Ishikawa (cell line): ENCODE measurements around the gene KAT7.

Experiments
- CEBPB ChIP-seq: IDR thresholded peaks from 2 replicates; pipeline ENCODE4 v1.6.1; 2012
- CREB1 ChIP-seq: IDR thresholded peaks from 2 replicates; pipeline ENCODE4 v1.6.1; 2012; ENCODE audit warnings: low read depth
- EGR1 ChIP-seq: IDR thresholded peaks from 2 replicates; pipeline ENCODE4 v1.6.1; 2012
- EP300 ChIP-seq: IDR thresholded peaks from 2 replicates; pipeline ENCODE4 v1.6.1; 2012; ENCODE audit warnings: borderline replicate concordance
- FOXM1 ChIP-seq: IDR thresholded peaks from 2 replicates; pipeline ENCODE4 v1.6.1; 2012; ENCODE audit warnings: low read depth, borderline replicate concordance
- MAX ChIP-seq: IDR thresholded peaks from 2 replicates; pipeline ENCODE4 v1.6.1; 2012
- NFIC ChIP-seq: IDR thresholded peaks from 2 replicates; pipeline ENCODE4 v1.6.1; 2012
- RAD21 ChIP-seq: IDR thresholded peaks from 2 replicates; pipeline ENCODE4 v1.6.1; 2012; ENCODE audit warnings: low read depth
- TAF1 ChIP-seq: IDR thresholded peaks from 2 replicates; pipeline ENCODE4 v1.6.1; 2012; ENCODE audit warnings: low read depth, mild to moderate bottlenecking
- TCF12 ChIP-seq: IDR thresholded peaks from 2 replicates; pipeline ENCODE4 v1.6.1; 2012; ENCODE audit warnings: low read depth
- TEAD4 ChIP-seq: IDR thresholded peaks from 2 replicates; pipeline ENCODE4 v1.6.1; 2012
- USF1 ChIP-seq: IDR thresholded peaks from 2 replicates; pipeline ENCODE4 v1.6.1; 2012
- YY1 ChIP-seq: IDR thresholded peaks from 2 replicates; pipeline ENCODE4 v1.6.1; 2012; ENCODE audit warnings: low read depth
- ZBTB7A ChIP-seq: IDR thresholded peaks from 2 replicates; pipeline ENCODE4 v1.6.1; 2012; ENCODE audit warnings: low read depth
- TF ChIP-seq, protein P1 (sequence below): IDR thresholded peaks from 2 replicates; pipeline ENCODE4 v1.6.1; 2012; ENCODE audit warnings: low read depth, mild to moderate bottlenecking

The KAT7 gene

DNA sequence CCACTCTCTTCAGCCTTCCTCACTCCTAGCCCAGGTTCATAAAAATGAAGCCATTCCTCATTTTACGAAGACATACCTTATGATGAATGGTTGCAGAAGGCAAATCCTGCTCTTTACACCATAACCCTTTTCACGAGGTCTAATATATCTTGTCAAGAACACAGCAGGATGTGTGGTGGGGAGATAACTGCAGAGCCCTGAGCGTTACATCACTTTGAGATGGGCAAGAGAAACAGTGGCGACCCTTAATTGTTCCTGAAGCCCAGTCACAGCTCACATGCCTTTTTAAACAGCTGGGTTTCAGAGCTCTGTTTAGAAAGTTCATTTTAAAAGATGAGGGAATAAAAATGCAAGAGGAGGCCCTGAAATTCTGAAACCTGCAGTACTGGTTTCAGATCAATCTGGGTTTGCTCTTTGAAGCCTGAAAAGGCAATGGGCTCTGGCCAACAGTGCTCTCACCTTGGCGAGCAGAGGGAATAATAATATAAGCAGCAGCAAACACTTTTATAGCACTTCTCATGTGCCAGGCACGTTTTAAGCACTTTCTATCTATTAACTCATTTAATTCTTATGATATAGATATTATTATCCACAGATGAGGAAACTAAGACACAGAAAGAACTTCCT lies 27.4 kb upstream of the KAT7 start:
- TF ChIP-seq MAX: no peak
- no peak for TF ChIP-seq EGR1

GRCh38 chr17:49762151-49762941 lies 26.1 kb upstream of the KAT7 start:
- TF ChIP-seq MAX (no peak), RAD21 (no peak), EGR1 (no peak), CREB1 (no peak)

- TF ChIP-seq TEAD4: no peak
- no peak for TF ChIP-seq NFIC
- no peak for TF ChIP-seq RAD21
- TF ChIP-seq YY1: no peak
- TF ChIP-seq ZBTB7A: no peak
- TF ChIP-seq TAF1: peak; percentile 86; the same call in 1 of the 2 replicates
- no peak for TF ChIP-seq CEBPB
- TF ChIP-seq MAX: no peak
- TF ChIP-seq EP300: no peak
- no peak for TF ChIP-seq TCF12
- TF ChIP-seq FOXM1: no peak
- 0 out of 2 replicates have a peak, but pooled peaks have one; percentile 43 for TF ChIP-seq CREB1
- TF ChIP-seq EGR1: no peak
- peak; percentile 95 for TF ChIP-seq USF1
- TF ChIP-seq, protein P1, sequence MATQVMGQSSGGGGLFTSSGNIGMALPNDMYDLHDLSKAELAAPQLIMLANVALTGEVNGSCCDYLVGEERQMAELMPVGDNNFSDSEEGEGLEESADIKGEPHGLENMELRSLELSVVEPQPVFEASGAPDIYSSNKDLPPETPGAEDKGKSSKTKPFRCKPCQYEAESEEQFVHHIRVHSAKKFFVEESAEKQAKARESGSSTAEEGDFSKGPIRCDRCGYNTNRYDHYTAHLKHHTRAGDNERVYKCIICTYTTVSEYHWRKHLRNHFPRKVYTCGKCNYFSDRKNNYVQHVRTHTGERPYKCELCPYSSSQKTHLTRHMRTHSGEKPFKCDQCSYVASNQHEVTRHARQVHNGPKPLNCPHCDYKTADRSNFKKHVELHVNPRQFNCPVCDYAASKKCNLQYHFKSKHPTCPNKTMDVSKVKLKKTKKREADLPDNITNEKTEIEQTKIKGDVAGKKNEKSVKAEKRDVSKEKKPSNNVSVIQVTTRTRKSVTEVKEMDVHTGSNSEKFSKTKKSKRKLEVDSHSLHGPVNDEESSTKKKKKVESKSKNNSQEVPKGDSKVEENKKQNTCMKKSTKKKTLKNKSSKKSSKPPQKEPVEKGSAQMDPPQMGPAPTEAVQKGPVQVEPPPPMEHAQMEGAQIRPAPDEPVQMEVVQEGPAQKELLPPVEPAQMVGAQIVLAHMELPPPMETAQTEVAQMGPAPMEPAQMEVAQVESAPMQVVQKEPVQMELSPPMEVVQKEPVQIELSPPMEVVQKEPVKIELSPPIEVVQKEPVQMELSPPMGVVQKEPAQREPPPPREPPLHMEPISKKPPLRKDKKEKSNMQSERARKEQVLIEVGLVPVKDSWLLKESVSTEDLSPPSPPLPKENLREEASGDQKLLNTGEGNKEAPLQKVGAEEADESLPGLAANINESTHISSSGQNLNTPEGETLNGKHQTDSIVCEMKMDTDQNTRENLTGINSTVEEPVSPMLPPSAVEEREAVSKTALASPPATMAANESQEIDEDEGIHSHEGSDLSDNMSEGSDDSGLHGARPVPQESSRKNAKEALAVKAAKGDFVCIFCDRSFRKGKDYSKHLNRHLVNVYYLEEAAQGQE: no peak
Observed at GRCh38 chr17:49763735-49764558, 24.5 kb upstream of the KAT7 start, which contains the start of gene FAM117A. Gene FAM117A, minus strand, starts transcription at chr17:49764131. Its CDS starts 44 bp downstream, at chr17:49764087.

DNA sequence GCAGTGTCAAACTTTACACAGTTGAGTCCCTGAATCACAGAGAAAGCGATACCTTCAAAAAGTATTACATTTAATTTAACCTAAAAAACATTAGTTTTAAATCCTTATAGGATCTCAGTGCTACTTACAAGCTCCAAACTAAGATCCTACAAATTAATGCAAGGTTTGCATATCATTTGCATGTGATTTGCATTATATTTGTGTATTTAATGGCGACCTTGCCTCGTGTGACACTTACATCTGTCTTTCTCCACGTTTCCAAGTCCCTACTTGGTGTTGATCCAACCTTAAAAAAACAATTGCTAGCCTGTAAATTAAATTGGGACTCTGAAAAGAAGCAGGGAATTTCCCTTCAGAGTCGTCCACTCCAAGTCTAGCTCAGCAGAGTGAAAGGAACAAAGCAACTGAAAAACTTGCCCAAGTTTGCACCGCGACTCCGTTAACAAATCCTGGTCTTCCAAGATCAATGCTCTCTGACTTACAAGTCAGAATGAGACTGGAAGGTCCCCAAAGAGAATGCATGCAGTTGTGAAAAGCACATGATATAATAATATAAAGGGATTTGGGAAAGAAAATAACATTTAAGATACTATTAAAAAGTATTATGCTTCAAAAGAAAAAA lies 23.8 kb upstream of the KAT7 start:
- TF ChIP-seq ZBTB7A (no peak), USF1 (no peak), TAF1 (no peak), CEBPB (no peak), TCF12 (no peak), CREB1 (no peak), TEAD4 (no peak), RAD21 (no peak), EGR1 (no peak), MAX (no peak)

GRCh38 chr17:49766918-49767530 lies 21.5 kb upstream of the KAT7 start:
- no peak for TF ChIP-seq EGR1
- TF ChIP-seq, protein P1: no peak
- no peak for TF ChIP-seq TAF1
- no peak for TF ChIP-seq FOXM1
- no peak for TF ChIP-seq TCF12
- no peak for TF ChIP-seq CEBPB
- TF ChIP-seq ZBTB7A: no peak
- no peak for TF ChIP-seq EP300
- TF ChIP-seq CREB1: no peak
- TF ChIP-seq MAX: no peak
- no peak for TF ChIP-seq TEAD4
- no peak for TF ChIP-seq NFIC
- no peak for TF ChIP-seq RAD21
- TF ChIP-seq YY1: no peak
- no peak for TF ChIP-seq USF1
